Uterus (tissue), 2 donors: ENCODE data around the gene RPL10A.

Experiments
- POLR2A ChIP-seq, 2 donors: fragments of 450-650 bp; IDR thresholded peaks; one replicate each; pipeline ENCODE4 v1.6.1; 2016; ENCODE audit warnings: antibody characterized with exemption in 2 of 2, mild to moderate bottlenecking in 1 of 2, moderate library complexity in 1 of 2
- TF ChIP-seq, protein P1 (sequence below), 4 experiments: fragments of 200-600 bp in 2 of 4; fragments of 450-650 bp in 2 of 4; sonication (generic) in 2 of 4; IDR thresholded peaks; one replicate each; pipeline ENCODE4 v1.5.1; 2016 to 2019; ENCODE audit warnings: antibody characterized with exemption in 4 of 4, mild to moderate bottlenecking in 2 of 4, moderate library complexity in 1 of 4

GRCh38 chr6:35493307-35493983 is 25.2 kb downstream of the RPL10A start:
- TF ChIP-seq, protein P1, sequence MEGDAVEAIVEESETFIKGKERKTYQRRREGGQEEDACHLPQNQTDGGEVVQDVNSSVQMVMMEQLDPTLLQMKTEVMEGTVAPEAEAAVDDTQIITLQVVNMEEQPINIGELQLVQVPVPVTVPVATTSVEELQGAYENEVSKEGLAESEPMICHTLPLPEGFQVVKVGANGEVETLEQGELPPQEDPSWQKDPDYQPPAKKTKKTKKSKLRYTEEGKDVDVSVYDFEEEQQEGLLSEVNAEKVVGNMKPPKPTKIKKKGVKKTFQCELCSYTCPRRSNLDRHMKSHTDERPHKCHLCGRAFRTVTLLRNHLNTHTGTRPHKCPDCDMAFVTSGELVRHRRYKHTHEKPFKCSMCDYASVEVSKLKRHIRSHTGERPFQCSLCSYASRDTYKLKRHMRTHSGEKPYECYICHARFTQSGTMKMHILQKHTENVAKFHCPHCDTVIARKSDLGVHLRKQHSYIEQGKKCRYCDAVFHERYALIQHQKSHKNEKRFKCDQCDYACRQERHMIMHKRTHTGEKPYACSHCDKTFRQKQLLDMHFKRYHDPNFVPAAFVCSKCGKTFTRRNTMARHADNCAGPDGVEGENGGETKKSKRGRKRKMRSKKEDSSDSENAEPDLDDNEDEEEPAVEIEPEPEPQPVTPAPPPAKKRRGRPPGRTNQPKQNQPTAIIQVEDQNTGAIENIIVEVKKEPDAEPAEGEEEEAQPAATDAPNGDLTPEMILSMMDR (IDR thresholded peaks at IDR 0.05): no peak
- TF ChIP-seq POLR2A (IDR thresholded peaks at IDR 0.05): no peak
